Loucy (cell line): ENCODE data around the gene C3orf18.

Experiments
- H2AFZ ChIP-seq: fragments of 200-600 bp; sonication (generic); 2 replicates; pipeline ENCODE4 v1.6.0; 2016; ENCODE audit warnings: antibody characterized with exemption, mild to moderate bottlenecking, low read length, moderate library complexity
- H3F3A ChIP-seq: fragments of 200-600 bp; 2 replicates; pipeline ENCODE4 v1.6.0; 2016; ENCODE audit warnings: antibody characterized with exemption, low read depth, mild to moderate bottlenecking
- H3K27me3 ChIP-seq: fragments of 200-600 bp; sonication (generic); 2 replicates; pipeline ENCODE4 v1.6.1; 2014; ENCODE audit warnings: low read length, mild to moderate bottlenecking; ENCODE audit not compliant: insufficient read depth, poor library complexity, severe bottlenecking
- H3K36me3 ChIP-seq: fragments of 200-600 bp; sonication (generic); 2 replicates; pipeline ENCODE4 v1.6.1; 2016; ENCODE audit warnings: low read length; ENCODE audit not compliant: insufficient read depth
- H3K4me1 ChIP-seq: fragments of 200-600 bp; sonication (generic); 2 replicates; pipeline ENCODE4 v1.5.1; 2014; ENCODE audit warnings: low read length, mild to moderate bottlenecking; ENCODE audit not compliant: insufficient read depth, poor library complexity, severe bottlenecking
- H3K4me2 ChIP-seq: fragments of 200-600 bp; sonication (generic); 2 replicates; pipeline ENCODE4 v1.6.0; 2014; ENCODE audit warnings: antibody characterized with exemption, low read length, low read depth, mild to moderate bottlenecking; ENCODE audit not compliant: poor library complexity, severe bottlenecking
- H3K4me3 ChIP-seq: fragments of 200-600 bp; sonication (generic); 2 replicates; pipeline ENCODE4 v1.5.1; 2014; ENCODE audit warnings: low read length, mild to moderate bottlenecking, mixed read lengths; ENCODE audit not compliant: poor library complexity, severe bottlenecking
- H3K79me2 ChIP-seq: fragments of 200-600 bp; sonication (generic); 2 replicates; pipeline ENCODE4 v1.6.1; 2014; ENCODE audit warnings: low read length; ENCODE audit not compliant: insufficient read depth
- H3K9ac ChIP-seq: fragments of 200-600 bp; sonication (generic); 2 replicates; pipeline ENCODE4 v1.6.0; 2014; ENCODE audit warnings: mild to moderate bottlenecking, low read depth, low read length, moderate library complexity; ENCODE audit not compliant: poor library complexity, severe bottlenecking
- H3K9me2 ChIP-seq: fragments of 200-600 bp; sonication (generic); replicated peaks from 2 replicates; pipeline ENCODE4 v1.6.1; 2016; ENCODE audit warnings: low read depth, low read length, mixed read lengths
- H3K9me3 ChIP-seq: fragments of 200-600 bp; sonication (generic); 2 replicates; pipeline ENCODE4 v1.6.1; 2014; ENCODE audit warnings: mild to moderate bottlenecking, antibody characterized with exemption, low read length, low read depth; ENCODE audit not compliant: insufficient read depth
- H4K20me1 ChIP-seq: fragments of 200-600 bp; sonication (generic); 2 replicates; pipeline ENCODE4 v1.6.0; 2014; ENCODE audit warnings: antibody characterized with exemption, low read length, mild to moderate bottlenecking; ENCODE audit not compliant: insufficient read depth, poor library complexity, severe bottlenecking
- EZH2phosphoT487 ChIP-seq: fragments of 200-600 bp; IDR thresholded peaks from 2 replicates; pipeline ENCODE4 v1.6.1; 2018; ENCODE audit warnings: antibody characterized with exemption, mild to moderate bottlenecking, moderate library complexity, borderline replicate concordance
- TF ChIP-seq, protein P1 (sequence below): fragments of 200-600 bp; sonication (generic); conservative IDR thresholded peaks from 2 replicates; pipeline ENCODE4 v1.5.1; 2014; ENCODE audit warnings: mild to moderate bottlenecking, antibody characterized with exemption, low read length

C3orf18 gene

DNA sequence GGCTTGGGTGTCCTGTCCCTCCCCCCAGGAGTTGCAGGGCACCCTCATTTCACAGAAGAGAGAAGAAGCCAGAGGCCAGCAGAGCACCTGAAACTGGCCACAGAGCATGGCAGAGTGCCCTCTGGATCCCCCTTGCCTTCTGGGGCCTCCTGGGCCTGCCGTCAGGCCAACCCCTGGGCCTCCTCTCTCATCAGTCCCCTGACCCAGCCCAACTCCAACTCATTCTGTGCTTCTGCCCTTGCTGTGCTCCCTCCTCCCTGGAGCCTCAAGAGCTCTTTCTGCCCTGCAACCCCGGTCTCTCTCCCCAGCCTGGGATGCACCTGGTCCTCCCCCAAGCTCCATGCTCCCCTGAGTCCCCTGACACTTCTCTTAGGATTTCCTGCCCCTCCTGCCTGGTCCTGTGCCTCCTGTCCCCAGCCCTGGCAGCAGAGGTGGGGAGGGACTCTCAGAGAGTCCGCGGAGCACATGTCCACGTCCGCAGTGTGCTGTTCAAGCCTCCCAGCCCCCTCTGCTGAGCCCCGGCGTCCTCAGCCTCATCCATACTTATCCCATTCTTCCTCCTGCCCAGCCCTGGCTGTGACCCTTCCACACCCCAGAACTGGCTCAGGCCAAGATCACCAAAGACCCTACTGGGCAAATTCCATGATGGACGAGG, 33.6 kb downstream of the C3orf18 start:
- Histone ChIP-seq H3K9ac (no peak overlapping the region), H3K4me1 (no peaks in the 10 kb centered on the region)

DNA sequence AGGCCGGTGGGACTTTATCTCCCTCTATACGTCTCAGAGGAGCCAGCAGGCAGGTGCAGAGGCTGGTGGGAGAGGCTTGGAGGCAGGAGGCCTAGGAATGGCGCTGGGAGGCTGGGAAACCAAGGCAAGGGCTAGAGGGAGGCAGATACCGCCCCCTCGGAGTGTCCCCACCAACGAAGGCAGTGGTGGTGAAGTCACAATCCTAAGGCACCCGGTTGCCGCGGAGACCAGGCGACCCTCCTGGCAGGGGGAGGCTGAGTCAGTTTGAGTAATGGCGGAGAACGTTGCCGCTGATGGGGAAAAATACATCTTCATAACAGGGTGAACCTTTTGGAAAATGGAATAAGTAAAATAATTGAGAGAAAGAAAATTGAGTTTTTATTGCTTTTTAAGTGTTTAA, 34.2 kb downstream of the C3orf18 start:
- no peak overlapping the region for H3K4me2 ChIP-seq
- H3K9me3 ChIP-seq, result no peaks in the 10 kb centered on the region
- no peaks in the 10 kb centered on the region for H3F3A ChIP-seq
- H3K36me3 ChIP-seq, result no peaks in the 10 kb centered on the region
- H3K9me2 ChIP-seq, result no peaks in the 10 kb centered on the region
- no peak for TF ChIP-seq EZH2phosphoT487
- TF ChIP-seq, protein P1, sequence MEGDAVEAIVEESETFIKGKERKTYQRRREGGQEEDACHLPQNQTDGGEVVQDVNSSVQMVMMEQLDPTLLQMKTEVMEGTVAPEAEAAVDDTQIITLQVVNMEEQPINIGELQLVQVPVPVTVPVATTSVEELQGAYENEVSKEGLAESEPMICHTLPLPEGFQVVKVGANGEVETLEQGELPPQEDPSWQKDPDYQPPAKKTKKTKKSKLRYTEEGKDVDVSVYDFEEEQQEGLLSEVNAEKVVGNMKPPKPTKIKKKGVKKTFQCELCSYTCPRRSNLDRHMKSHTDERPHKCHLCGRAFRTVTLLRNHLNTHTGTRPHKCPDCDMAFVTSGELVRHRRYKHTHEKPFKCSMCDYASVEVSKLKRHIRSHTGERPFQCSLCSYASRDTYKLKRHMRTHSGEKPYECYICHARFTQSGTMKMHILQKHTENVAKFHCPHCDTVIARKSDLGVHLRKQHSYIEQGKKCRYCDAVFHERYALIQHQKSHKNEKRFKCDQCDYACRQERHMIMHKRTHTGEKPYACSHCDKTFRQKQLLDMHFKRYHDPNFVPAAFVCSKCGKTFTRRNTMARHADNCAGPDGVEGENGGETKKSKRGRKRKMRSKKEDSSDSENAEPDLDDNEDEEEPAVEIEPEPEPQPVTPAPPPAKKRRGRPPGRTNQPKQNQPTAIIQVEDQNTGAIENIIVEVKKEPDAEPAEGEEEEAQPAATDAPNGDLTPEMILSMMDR, result no peak
- H2AFZ ChIP-seq, result no peak overlapping the region
- H3K79me2 ChIP-seq, result no peaks in the 10 kb centered on the region
- no peaks in the 10 kb centered on the region for H3K4me1 ChIP-seq
- H4K20me1 ChIP-seq, result no peaks in the 10 kb centered on the region
- H3K9ac ChIP-seq, result no peak overlapping the region
- H3K4me3 ChIP-seq, result no peak overlapping the region
- H3K27me3 ChIP-seq, result no peaks in the 10 kb centered on the region

More for the DNA sequence above, 33.6 kb downstream of the C3orf18 start:
- H3K4me2 ChIP-seq, result no peak overlapping the region
- H2AFZ ChIP-seq, result no peak overlapping the region
- H4K20me1 ChIP-seq, result no peaks in the 10 kb centered on the region
- TF ChIP-seq, protein P1, result no peak
- no peak for TF ChIP-seq EZH2phosphoT487
- H3F3A ChIP-seq, result no peaks in the 10 kb centered on the region
- H3K4me3 ChIP-seq, result no peak overlapping the region
- no peaks in the 10 kb centered on the region for H3K27me3 ChIP-seq
- H3K79me2 ChIP-seq, result no peaks in the 10 kb centered on the region
- no peaks in the 10 kb centered on the region for H3K9me3 ChIP-seq
- no peaks in the 10 kb centered on the region for H3K36me3 ChIP-seq
- H3K9me2 ChIP-seq, result no peaks in the 10 kb centered on the region

DNA sequence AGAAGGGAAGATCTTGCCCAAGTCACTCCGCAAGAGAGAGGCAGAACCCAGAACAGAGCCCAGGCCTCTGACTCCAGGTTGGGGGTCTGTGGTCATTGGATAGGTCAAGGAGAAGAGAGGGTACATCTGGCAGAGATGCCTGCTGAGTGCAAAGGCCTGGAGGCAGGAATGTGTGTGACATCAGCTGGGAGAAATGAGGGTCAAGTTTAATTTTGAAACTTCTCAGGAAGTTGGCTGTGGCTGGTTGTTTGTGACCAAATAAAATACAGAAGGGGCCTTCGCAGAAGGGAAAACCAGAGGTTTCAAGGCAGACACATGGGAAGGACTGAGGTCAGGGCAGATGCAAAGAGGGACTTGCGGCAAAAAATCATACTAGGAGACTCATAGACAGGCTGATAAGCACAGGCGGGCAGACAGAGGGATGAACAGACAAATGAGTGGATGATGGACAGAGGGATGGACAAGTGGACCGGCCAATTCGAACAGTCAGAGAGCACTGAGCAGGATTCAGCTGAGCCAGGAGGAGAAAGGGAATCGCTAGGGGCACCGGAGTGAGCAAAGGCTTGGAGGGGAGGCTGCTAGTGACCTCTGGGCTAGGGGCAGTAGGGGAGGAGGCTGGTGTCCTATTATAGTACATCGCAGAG, 35.4 kb downstream of the C3orf18 start:
- Histone ChIP-seq H3K4me3 (no peak overlapping the region), H3K9me3 (no peaks in the 10 kb centered on the region), H3K9ac (no peak overlapping the region), H3K4me2 (no peak overlapping the region), H3K4me1 (no peaks in the 10 kb centered on the region), H4K20me1 (no peaks in the 10 kb centered on the region), H3K27me3 (no peaks in the 10 kb centered on the region), H3K9me2 (no peaks in the 10 kb centered on the region), H2AFZ (no peak overlapping the region), H3K79me2 (no peaks in the 10 kb centered on the region), H3F3A (no peaks in the 10 kb centered on the region), H3K36me3 (no peaks in the 10 kb centered on the region)
- TF ChIP-seq EZH2phosphoT487, result no peak
- TF ChIP-seq, protein P1, result no peak
